ENCODE results near the gene PCCA. TPM values are rescaled to one million over a fixed set of nuclear protein-coding genes. Genes with fewer than 3 reads are reported as not detected.

Gene PCCA
- total and polyA plus RNA-seq, 2 donors from 2014 or later: 86.2 to 222 TPM

DNA sequence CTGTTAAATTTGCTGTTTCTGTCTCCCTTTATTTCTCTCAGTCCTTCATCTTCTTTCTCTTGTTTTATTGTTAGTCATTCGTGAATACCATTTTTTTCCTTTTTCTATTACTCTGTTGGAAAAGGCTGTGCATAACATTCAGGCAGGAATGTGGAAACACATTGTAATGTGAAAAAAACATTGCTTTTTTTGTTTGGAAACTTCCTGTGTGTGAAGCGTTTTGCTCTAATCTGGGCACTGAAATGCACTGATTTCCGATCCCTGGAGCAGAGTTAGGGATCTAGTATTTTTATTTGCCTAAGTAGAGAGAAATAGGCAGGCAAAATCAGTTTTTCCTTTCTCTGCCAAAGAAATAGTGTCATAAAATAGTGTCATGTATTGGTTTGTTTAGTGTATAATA, 155.5 kb downstream of the PCCA start:
- Histone ChIP-seq H3K9ac (ENCODE audit: low read length in 3 of 3) (no peak overlapping the region), H3K36me3 (ENCODE audit: control insufficient read depth in 2 of 3, insufficient read depth in 3 of 3, low read length in 3 of 3) (no peaks in the 10 kb centered on the region), H3K27ac (ENCODE audit: low read depth in 2 of 2, low read length in 2 of 2) (no peak overlapping the region), H3K9me3 (ENCODE audit: control insufficient read depth in 2 of 3, insufficient read depth in 1 of 3, low read length in 3 of 3) (peaks cover 0 to 5% (median 0%) of the 10 kb centered on the region in 3 donors), H3K4me1 (ENCODE audit: control insufficient read depth in 2 of 3, insufficient read depth in 2 of 3, low read depth in 1 of 3, low read length in 3 of 3) (no peaks in the 10 kb centered on the region), H3K4me3 (ENCODE audit: low read length in 3 of 3) (no peak overlapping the region), H3K27me3 (ENCODE audit: control insufficient read depth, insufficient read depth, low read length) (no peaks in the 10 kb centered on the region)
- TF ChIP-seq, protein P1, sequence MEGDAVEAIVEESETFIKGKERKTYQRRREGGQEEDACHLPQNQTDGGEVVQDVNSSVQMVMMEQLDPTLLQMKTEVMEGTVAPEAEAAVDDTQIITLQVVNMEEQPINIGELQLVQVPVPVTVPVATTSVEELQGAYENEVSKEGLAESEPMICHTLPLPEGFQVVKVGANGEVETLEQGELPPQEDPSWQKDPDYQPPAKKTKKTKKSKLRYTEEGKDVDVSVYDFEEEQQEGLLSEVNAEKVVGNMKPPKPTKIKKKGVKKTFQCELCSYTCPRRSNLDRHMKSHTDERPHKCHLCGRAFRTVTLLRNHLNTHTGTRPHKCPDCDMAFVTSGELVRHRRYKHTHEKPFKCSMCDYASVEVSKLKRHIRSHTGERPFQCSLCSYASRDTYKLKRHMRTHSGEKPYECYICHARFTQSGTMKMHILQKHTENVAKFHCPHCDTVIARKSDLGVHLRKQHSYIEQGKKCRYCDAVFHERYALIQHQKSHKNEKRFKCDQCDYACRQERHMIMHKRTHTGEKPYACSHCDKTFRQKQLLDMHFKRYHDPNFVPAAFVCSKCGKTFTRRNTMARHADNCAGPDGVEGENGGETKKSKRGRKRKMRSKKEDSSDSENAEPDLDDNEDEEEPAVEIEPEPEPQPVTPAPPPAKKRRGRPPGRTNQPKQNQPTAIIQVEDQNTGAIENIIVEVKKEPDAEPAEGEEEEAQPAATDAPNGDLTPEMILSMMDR (IDR thresholded peaks at IDR 0.05; ENCODE audit: borderline replicate concordance, extremely low read depth, insufficient read depth): no peak
- intact Hi-C loops (cut with DNase I): no loop called here
- FAIRE-seq (no peak), DNase-seq (no peak)

DNA sequence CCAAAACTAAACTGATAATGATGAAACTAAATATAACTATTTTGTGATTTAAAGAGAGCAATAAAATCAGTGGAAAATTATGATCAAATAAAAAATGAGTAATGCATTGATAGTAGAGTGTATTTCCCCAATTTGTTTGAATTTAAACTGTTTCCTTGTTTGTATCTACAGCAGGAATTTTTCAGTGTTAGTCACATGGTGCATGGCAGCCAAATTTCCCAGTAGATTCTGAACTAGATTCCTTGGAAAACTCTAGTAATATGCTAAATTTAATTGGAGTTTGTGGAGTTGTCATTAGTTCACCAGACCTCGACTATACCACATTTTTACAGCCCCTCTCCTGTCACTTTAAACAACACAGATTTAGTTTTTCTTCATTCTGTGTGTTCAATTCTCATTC, 156.2 kb downstream of the PCCA start:
- FAIRE-seq (peak; percentile 6), DNase-seq (no peak)
- H3K9ac ChIP-seq (ENCODE audit: low read length in 3 of 3): no peak overlapping the region
- intact Hi-C loops (cut with DNase I): no loop called here
- H3K9me3 ChIP-seq (ENCODE audit: control insufficient read depth in 2 of 3, insufficient read depth in 1 of 3, low read length in 3 of 3): peaks cover 0 to 5% (median 0%) of the 10 kb centered on the region in 3 donors
- no peaks in the 10 kb centered on the region for H3K27me3 ChIP-seq (ENCODE audit: control insufficient read depth, insufficient read depth, low read length)
- no peak overlapping the region for H3K27ac ChIP-seq (ENCODE audit: low read depth in 2 of 2, low read length in 2 of 2)
- no peak overlapping the region for H3K4me3 ChIP-seq (ENCODE audit: low read length in 3 of 3)
- H3K4me1 ChIP-seq (ENCODE audit: control insufficient read depth in 2 of 3, insufficient read depth in 2 of 3, low read depth in 1 of 3, low read length in 3 of 3): no peaks in the 10 kb centered on the region
- no peaks in the 10 kb centered on the region for H3K36me3 ChIP-seq (ENCODE audit: control insufficient read depth in 2 of 3, insufficient read depth in 3 of 3, low read length in 3 of 3)
- TF ChIP-seq, protein P1 (IDR thresholded peaks at IDR 0.05; ENCODE audit: borderline replicate concordance, extremely low read depth, insufficient read depth): no peak

DNA sequence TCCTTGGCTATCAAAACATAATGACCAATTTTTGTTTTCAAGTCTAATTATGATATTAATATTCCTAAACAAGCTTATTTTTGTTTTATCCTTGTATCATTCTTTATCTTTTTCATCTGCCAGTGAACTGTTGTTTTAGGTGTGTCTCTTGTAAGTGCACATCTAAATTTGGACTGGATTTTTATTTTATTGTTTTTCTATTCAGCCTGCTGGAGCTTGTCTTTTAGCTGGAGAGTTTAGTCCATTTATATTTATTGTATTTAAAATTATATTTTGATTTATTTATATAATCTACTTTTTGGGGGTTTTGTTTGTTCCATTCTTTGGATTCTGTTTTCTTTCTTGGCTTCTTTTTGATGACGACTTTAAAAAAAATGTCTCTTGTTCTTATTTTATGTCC, 159.0 kb downstream of the PCCA start:
- no peak overlapping the region for H3K27ac ChIP-seq (ENCODE audit: low read depth in 2 of 2, low read length in 2 of 2)
- no peak overlapping the region for H3K4me3 ChIP-seq (ENCODE audit: low read length in 3 of 3)
- H3K9ac ChIP-seq (ENCODE audit: low read length in 3 of 3): no peak overlapping the region
- intact Hi-C loops (cut with DNase I): no loop called here
- H3K9me3 ChIP-seq (ENCODE audit: control insufficient read depth in 2 of 3, insufficient read depth in 1 of 3, low read length in 3 of 3): peaks cover 0 to 5% (median 0%) of the 10 kb centered on the region in 3 donors
- FAIRE-seq (no peak), DNase-seq (no peak)
- no peaks in the 10 kb centered on the region for H3K4me1 ChIP-seq (ENCODE audit: control insufficient read depth in 2 of 3, insufficient read depth in 2 of 3, low read depth in 1 of 3, low read length in 3 of 3)
- H3K36me3 ChIP-seq (ENCODE audit: control insufficient read depth in 2 of 3, insufficient read depth in 3 of 3, low read length in 3 of 3): no peaks in the 10 kb centered on the region
- TF ChIP-seq, protein P1 (IDR thresholded peaks at IDR 0.05; ENCODE audit: borderline replicate concordance, extremely low read depth, insufficient read depth): no peak
- H3K27me3 ChIP-seq (ENCODE audit: control insufficient read depth, insufficient read depth, low read length): no peaks in the 10 kb centered on the region

DNA sequence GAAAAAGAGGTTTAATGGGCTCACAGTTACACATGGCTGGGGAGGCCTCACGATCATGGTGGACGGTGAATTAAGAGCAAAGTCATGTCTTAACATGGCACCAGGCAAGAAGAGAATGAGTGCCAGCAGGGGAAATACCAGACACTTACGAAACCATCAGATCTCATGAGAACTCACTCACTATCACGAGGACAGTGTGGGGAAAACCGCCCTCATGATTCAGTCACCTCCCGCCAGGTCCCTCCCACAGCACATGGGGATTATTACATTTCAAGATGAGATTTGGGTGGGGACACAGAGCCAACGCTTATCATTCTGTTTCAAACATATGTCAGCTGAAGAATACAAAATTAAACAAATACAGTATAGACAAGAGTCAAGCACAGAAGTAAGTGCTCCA, 165.1 kb downstream of the PCCA start:
- no peak for DNase-seq
- no peak overlapping the region for H3K4me3 ChIP-seq (ENCODE audit: low read length in 3 of 3)
- H3K9me3 ChIP-seq (ENCODE audit: control insufficient read depth in 2 of 3, insufficient read depth in 1 of 3, low read length in 3 of 3): no peaks in the 10 kb centered on the region
- no peaks in the 10 kb centered on the region for H3K36me3 ChIP-seq (ENCODE audit: control insufficient read depth in 2 of 3, insufficient read depth in 3 of 3, low read length in 3 of 3)
- H3K9ac ChIP-seq (ENCODE audit: low read length in 3 of 3): no peak overlapping the region
- no peak overlapping the region for H3K27ac ChIP-seq (ENCODE audit: low read depth in 2 of 2, low read length in 2 of 2)
- H3K27me3 ChIP-seq (ENCODE audit: control insufficient read depth, insufficient read depth, low read length): no peaks in the 10 kb centered on the region
- no peaks in the 10 kb centered on the region for H3K4me1 ChIP-seq (ENCODE audit: control insufficient read depth in 2 of 3, insufficient read depth in 2 of 3, low read depth in 1 of 3, low read length in 3 of 3)
- intact Hi-C loops (cut with DNase I): no loop called here
- FAIRE-seq: no peak
- TF ChIP-seq, protein P1 (IDR thresholded peaks at IDR 0.05; ENCODE audit: borderline replicate concordance, extremely low read depth, insufficient read depth): no peak
